H9 (cell line): Measurements from ENCODE around the gene COA7. TPM values are rescaled to one million over a fixed set of nuclear protein-coding genes. Genes with fewer than 3 reads are reported as not detected.

Experiments used
- DNase-seq: peaks from one replicate; pipeline ENCODE4 v3.0.0-alpha.2; 2017
- H2AFZ ChIP-seq: one replicate; pipeline ENCODE4 v1.6.1; 2013; ENCODE audit warnings: mild to moderate bottlenecking, low read length, control low read depth, moderate library complexity
- H2AK5ac ChIP-seq: 2 replicates; pipeline ENCODE4 v1.6.1; 2013; ENCODE audit warnings: low read length, control low read depth, mixed read lengths; ENCODE audit not compliant: insufficient read length
- H2BK120ac ChIP-seq: one replicate; pipeline ENCODE4 v1.6.1; 2013; ENCODE audit warnings: low read depth, mild to moderate bottlenecking, low read length, control low read depth, inconsistent platforms; ENCODE audit not compliant: poor library complexity, severe bottlenecking
- H2BK12ac ChIP-seq: 2 replicates; pipeline ENCODE4 v1.6.1; 2013; ENCODE audit warnings: low read length, control low read depth, mixed read lengths, low read depth; ENCODE audit not compliant: insufficient read length
- H2BK15ac ChIP-seq: 2 replicates; pipeline ENCODE4 v1.6.1; 2013; ENCODE audit warnings: low read depth, low read length, control low read depth
- H2BK20ac ChIP-seq: one replicate; pipeline ENCODE4 v1.6.1; 2013; ENCODE audit warnings: low read depth, mild to moderate bottlenecking, low read length, control low read depth, inconsistent platforms; ENCODE audit not compliant: poor library complexity, severe bottlenecking
- H2BK5ac ChIP-seq: 2 replicates; pipeline ENCODE4 v1.6.1; 2013; ENCODE audit warnings: low read length, control low read depth, mixed read lengths; ENCODE audit not compliant: insufficient read length
- H3K14ac ChIP-seq: 2 replicates; pipeline ENCODE4 v1.6.1; 2013; ENCODE audit warnings: low read length, control low read depth; ENCODE audit not compliant: insufficient read depth
- H3K18ac ChIP-seq: 2 replicates; pipeline ENCODE4 v1.6.1; 2013; ENCODE audit warnings: low read depth, mild to moderate bottlenecking, mixed read lengths, low read length, control low read depth; ENCODE audit not compliant: insufficient read length
- H3K23ac ChIP-seq: 2 replicates; pipeline ENCODE4 v1.6.1; 2013; ENCODE audit warnings: low read length, control low read depth, mixed read lengths, low read depth; ENCODE audit not compliant: insufficient read length
- H3K23me2 ChIP-seq: 2 replicates; pipeline ENCODE4 v1.6.1; 2013; ENCODE audit warnings: low read depth, mild to moderate bottlenecking, mixed read lengths, low read length, control low read depth; ENCODE audit not compliant: insufficient read length, poor library complexity, severe bottlenecking
- H3K27ac ChIP-seq: 2 replicates; pipeline ENCODE4 v1.5.1; 2013; ENCODE audit warnings: low read length, control low read depth, mixed read lengths, low read depth; ENCODE audit not compliant: insufficient read length
- H3K27me3 ChIP-seq: 2 replicates; pipeline ENCODE4 v1.6.1; 2013; ENCODE audit warnings: low read length, control low read depth, inconsistent platforms; ENCODE audit not compliant: insufficient read depth
- H3K4ac ChIP-seq: 2 replicates; pipeline ENCODE4 v1.6.1; 2013; ENCODE audit warnings: low read depth, mild to moderate bottlenecking, control low read depth, inconsistent platforms, low read length, moderate library complexity
- H3K4me1 ChIP-seq: 2 replicates; pipeline ENCODE4 v1.6.1; 2013; ENCODE audit warnings: low read length, control low read depth, inconsistent platforms; ENCODE audit not compliant: insufficient read depth
- H3K4me2 ChIP-seq: 2 replicates; pipeline ENCODE4 v1.6.1; 2013; ENCODE audit warnings: low read length, control low read depth, mixed read lengths; ENCODE audit not compliant: insufficient read length, insufficient read depth
- H3K56ac ChIP-seq: 2 replicates; pipeline ENCODE4 v1.6.1; 2013; ENCODE audit warnings: low read depth, mild to moderate bottlenecking, mixed read lengths, low read length, control low read depth; ENCODE audit not compliant: insufficient read length
- H3K79me1 ChIP-seq: 2 replicates; pipeline ENCODE4 v1.6.1; 2013; ENCODE audit warnings: low read depth, mild to moderate bottlenecking, moderate library complexity, low read length, control low read depth, inconsistent platforms; ENCODE audit not compliant: insufficient read depth, poor library complexity, severe bottlenecking
- H3K79me2 ChIP-seq: 2 replicates; pipeline ENCODE4 v1.6.1; 2013; ENCODE audit warnings: low read length, control low read depth, inconsistent platforms; ENCODE audit not compliant: insufficient read depth
- H3K9ac ChIP-seq: 2 replicates; pipeline ENCODE4 v1.6.1; 2013; ENCODE audit warnings: low read length, control low read depth, mixed read lengths; ENCODE audit not compliant: insufficient read length; ENCODE audit errors: extremely low read depth
- H3K9me3 ChIP-seq: one replicate; pipeline ENCODE4 v1.6.1; 2013; ENCODE audit warnings: low read depth, low read length, inconsistent platforms; ENCODE audit not compliant: control insufficient read depth
- H3T11ph ChIP-seq: one replicate; pipeline ENCODE4 v1.6.1; 2013; ENCODE audit warnings: mild to moderate bottlenecking, low read length, control low read depth, inconsistent platforms
- H4K20me1 ChIP-seq: one replicate; pipeline ENCODE4 v1.6.1; 2013; ENCODE audit not compliant: control insufficient read depth, insufficient read length, insufficient read depth
- H4K5ac ChIP-seq: 2 replicates; pipeline ENCODE4 v1.6.1; 2013; ENCODE audit warnings: low read depth, mild to moderate bottlenecking, mixed read lengths, low read length, control low read depth; ENCODE audit not compliant: insufficient read length
- H4K8ac ChIP-seq: replicated peaks from 2 replicates; pipeline ENCODE4 v1.6.1; 2013; ENCODE audit warnings: low read length, control low read depth, mixed read lengths, low read depth; ENCODE audit not compliant: insufficient read length
- H4K91ac ChIP-seq: 2 replicates; pipeline ENCODE4 v1.6.1; 2013; ENCODE audit warnings: low read depth, mild to moderate bottlenecking, moderate library complexity, mixed read lengths, low read length, control low read depth; ENCODE audit not compliant: insufficient read length
- H3K27ac Mint-ChIP-seq, 3 experiments: 2 replicates in 2 of 3; 3 replicates in 1 of 3; pipeline ENCODE4 v1.8.0; 2020 to 2021; ENCODE audit warnings: mixed read lengths in 3 of 3, mild to moderate bottlenecking in 1 of 3, moderate library complexity in 1 of 3
- H3K27me3 Mint-ChIP-seq: 2 replicates; pipeline ENCODE4 v1.8.0; 2021; ENCODE audit warnings: low read depth, mild to moderate bottlenecking, moderate library complexity, mixed read lengths
- H3K36me3 Mint-ChIP-seq, 3 experiments: 2 replicates in 2 of 3; 3 replicates in 1 of 3; pipeline ENCODE4 v1.8.0; 2020 to 2021; ENCODE audit warnings: low read depth in 3 of 3, mixed read lengths in 3 of 3; ENCODE audit not compliant: insufficient read depth in 1 of 3
- H3K4me1 Mint-ChIP-seq, 2 experiments: 2 replicates each; pipeline ENCODE4 v1.8.0; 2020; ENCODE audit warnings: mixed read lengths in 2 of 2
- H3K4me3 Mint-ChIP-seq, 2 experiments: 2 replicates in 1 of 2; 3 replicates in 1 of 2; pipeline ENCODE4 v1.8.0; 2020 to 2021; ENCODE audit warnings: mild to moderate bottlenecking in 2 of 2, mixed read lengths in 2 of 2, moderate library complexity in 1 of 2
- H3K9me3 Mint-ChIP-seq, 2 experiments: 2 replicates in 1 of 2; 3 replicates in 1 of 2; pipeline ENCODE4 v1.8.0; 2020; ENCODE audit warnings: mild to moderate bottlenecking in 2 of 2, mixed read lengths in 2 of 2, moderate library complexity in 1 of 2
- WGBS: extraction: QIAGEN DNeasy Blood & Tissue Kit; methylation state at CpG from one replicate; pipeline ENCODE4 v1.1.7; 2013; ENCODE audit warnings: missing lambda C conversion rate, low lambda C conversion rate, mixed read lengths; ENCODE audit not compliant: insufficient read length; ENCODE audit errors: extremely low coverage; 5-methylcytosine and 5-hydroxymethylcytosine counted together
- total RNA-seq: library from RNA; stranded (reverse); gene quantifications from 2 replicates; pipeline ENCODE4 v1.2.1, GENCODE V29; 2021
- TF ChIP-seq, protein P1 (sequence below): fragments of 200-600 bp; sonication (generic); conservative IDR thresholded peaks from 3 replicates; pipeline ENCODE4 v1.8.0; 2021; ENCODE audit warnings: antibody characterized with exemption, mild to moderate bottlenecking

The COA7 gene
- total RNA-seq, 1 experiment from 2014 or later, result 69.1 TPM

DNA sequence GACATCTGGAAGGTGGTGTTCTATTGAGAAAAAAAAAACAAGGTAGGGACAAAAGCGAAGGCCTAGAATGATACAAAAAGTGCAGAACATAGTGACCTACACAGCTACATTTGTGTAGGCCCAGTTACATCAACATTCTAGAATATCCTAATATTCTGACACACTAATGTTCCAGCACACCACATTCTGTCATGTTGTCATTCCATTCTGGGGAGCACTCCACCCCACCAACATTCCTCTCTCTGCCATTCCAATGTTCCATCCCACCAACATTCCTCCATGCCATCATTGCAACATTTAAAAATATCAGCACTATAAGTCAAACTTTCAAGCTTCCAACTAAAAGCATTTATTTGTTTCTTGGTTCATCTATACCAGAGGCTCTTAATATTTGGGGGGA is 28.5 kb downstream of the COA7 start:
- WGBS, result no CpG with 5 or more reads among the region's 1 CpG
- DNase-seq, result no peak
- Histone ChIP-seq H3K79me1 (no peaks in the 10 kb centered on the region), H2BK20ac (no peak overlapping the region), H3K27me3 (no peaks in the 10 kb centered on the region), H2BK15ac (no peak overlapping the region), H2BK120ac (no peak overlapping the region), H4K8ac (no peak overlapping the region), H3K18ac (no peak overlapping the region), H3K23ac (no peak overlapping the region), H3K9ac (no peak overlapping the region), H2AFZ (no peak overlapping the region), H3T11ph (no peak overlapping the region), H4K91ac (no peak overlapping the region), H3K4me1 (no peaks in the 10 kb centered on the region; the same call in 1 of the 2 replicates), H3K4ac (no peak overlapping the region), H3K27ac (no peak overlapping the region), H2BK12ac (no peak overlapping the region), H3K9me3 (no peaks in the 10 kb centered on the region), H3K23me2 (no peaks in the 10 kb centered on the region), H2BK5ac (no peak overlapping the region), H3K79me2 (no peaks in the 10 kb centered on the region), H3K4me2 (no peak overlapping the region), H3K14ac (no peak overlapping the region), H3K56ac (no peak overlapping the region), H2AK5ac (no peak overlapping the region), H4K5ac (no peak overlapping the region), H4K20me1 (no peaks in the 10 kb centered on the region)
- Mint-ChIP-seq H3K4me1 (peaks cover 23 to 25% of the 10 kb centered on the region in 2 experiments), H3K27ac (no peak overlapping the region), H3K4me3 (no peak overlapping the region), H3K27me3 (no peaks in the 10 kb centered on the region), H3K36me3 (peaks cover 0 to 1% (median 0%) of the 10 kb centered on the region in 3 experiments; a peak in 1 of 7 replicates), H3K9me3 (no peaks in the 10 kb centered on the region)
- TF ChIP-seq, protein P1, sequence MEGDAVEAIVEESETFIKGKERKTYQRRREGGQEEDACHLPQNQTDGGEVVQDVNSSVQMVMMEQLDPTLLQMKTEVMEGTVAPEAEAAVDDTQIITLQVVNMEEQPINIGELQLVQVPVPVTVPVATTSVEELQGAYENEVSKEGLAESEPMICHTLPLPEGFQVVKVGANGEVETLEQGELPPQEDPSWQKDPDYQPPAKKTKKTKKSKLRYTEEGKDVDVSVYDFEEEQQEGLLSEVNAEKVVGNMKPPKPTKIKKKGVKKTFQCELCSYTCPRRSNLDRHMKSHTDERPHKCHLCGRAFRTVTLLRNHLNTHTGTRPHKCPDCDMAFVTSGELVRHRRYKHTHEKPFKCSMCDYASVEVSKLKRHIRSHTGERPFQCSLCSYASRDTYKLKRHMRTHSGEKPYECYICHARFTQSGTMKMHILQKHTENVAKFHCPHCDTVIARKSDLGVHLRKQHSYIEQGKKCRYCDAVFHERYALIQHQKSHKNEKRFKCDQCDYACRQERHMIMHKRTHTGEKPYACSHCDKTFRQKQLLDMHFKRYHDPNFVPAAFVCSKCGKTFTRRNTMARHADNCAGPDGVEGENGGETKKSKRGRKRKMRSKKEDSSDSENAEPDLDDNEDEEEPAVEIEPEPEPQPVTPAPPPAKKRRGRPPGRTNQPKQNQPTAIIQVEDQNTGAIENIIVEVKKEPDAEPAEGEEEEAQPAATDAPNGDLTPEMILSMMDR, result no peak
